ENCODE data around the gene RAD51B.

DNA sequence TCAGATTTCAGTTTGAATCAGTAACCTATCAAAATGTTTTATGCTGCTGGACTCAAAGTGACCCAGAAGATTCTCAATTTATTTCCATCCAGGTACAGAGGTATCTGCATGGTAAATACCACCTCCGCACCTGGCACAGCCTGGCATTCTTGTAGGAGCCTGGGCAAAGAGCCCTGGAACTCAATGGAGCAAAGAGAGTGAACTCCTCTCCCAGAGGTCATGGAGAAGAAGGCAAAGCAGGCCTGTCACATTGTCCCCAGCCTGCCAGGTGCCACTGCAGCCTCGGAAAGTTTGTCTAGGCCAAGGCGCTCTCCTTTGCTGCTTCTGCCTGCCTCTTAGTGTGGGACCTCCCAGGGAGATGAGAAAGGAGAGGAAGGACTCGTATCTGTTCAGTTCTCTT is 653.5 kb downstream of the RAD51B start:
- TF ChIP-seq POLR2AphosphoS5 (IDR thresholded peaks at IDR 0.05; ENCODE audit: borderline replicate concordance, low read depth, low read length) (no peak), EZH2 (IDR thresholded peaks at IDR 0.05) (no peak), FOXP2 (optimal IDR thresholded peaks at IDR 0.05; ENCODE audit: control extremely low read depth, extremely low read length, insufficient read depth) (no peak)
